CD4-positive, alpha-beta T cell (primary cell): ENCODE measurements around the gene ZG16. TPM values are rescaled to one million over a fixed set of nuclear protein-coding genes. Genes with fewer than 3 reads are reported as not detected.
"Not testable (repeated sequence)": the region's sequence is repeated elsewhere in the genome, so short reads cannot be mapped to it uniquely, and the experiment has no call there.

Source experiments
- ATAC-seq: fragments of 200-7000 bp; cut with Tn5 transposase; one replicate; pipeline ENCODE4 v1.10.0; 2022; ENCODE audit warnings: mild to moderate bottlenecking; ENCODE audit not compliant: poor library complexity
- CTCF ChIA-PET: fragments of 350-600 bp; sonication (Branson Sonifier 250); formaldehyde crosslinking; loops from one replicate; lab custom pipeline; 2021; ENCODE audit warnings: antibody characterized with exemption, inconsistent platforms; lab: Charles Lee
- POLR2A ChIA-PET: fragments of 350-600 bp; sonication (Branson Sonifier 250); formaldehyde crosslinking; loops from one replicate; lab custom pipeline; 2021; ENCODE audit warnings: antibody characterized with exemption, inconsistent platforms; lab: Charles Lee
- DNase-seq, 14 experiments: peaks; one replicate each; pipeline ENCODE4 v3.0.0-alpha.2; 2013 to 2020; ENCODE audit warnings: mixed read lengths in 2 of 14
- H3K27ac ChIP-seq, 2 donors: one replicate each; pipeline versions ENCODE4 v1.5.1 to v1.7.0; 2013; ENCODE audit warnings: low read length in 2 of 2, low read depth in 1 of 2, mild to moderate bottlenecking in 1 of 2
- H3K27me3 ChIP-seq, 2 experiments: 1 replicate in 1 of 2; 2 replicates in 1 of 2; pipeline versions ENCODE4 v1.6.1 to v1.7.0; 2013; ENCODE audit warnings: low read length in 2 of 2, control low read depth in 1 of 2, mild to moderate bottlenecking in 1 of 2, moderate library complexity in 1 of 2; ENCODE audit not compliant: insufficient read depth in 2 of 2, control insufficient read depth in 1 of 2
- H3K36me3 ChIP-seq: one replicate; pipeline ENCODE4 v1.6.1; 2013; ENCODE audit warnings: low read length, control low read depth; ENCODE audit not compliant: insufficient read depth
- H3K4me1 ChIP-seq: one replicate; pipeline ENCODE4 v1.6.1; 2013; ENCODE audit warnings: low read length, control low read depth; ENCODE audit not compliant: insufficient read depth
- H3K4me3 ChIP-seq: one replicate; pipeline ENCODE4 v1.5.1; 2013; ENCODE audit warnings: mild to moderate bottlenecking, low read length, moderate library complexity
- H3K9me3 ChIP-seq, 2 experiments: 1 replicate in 1 of 2; 2 replicates in 1 of 2; pipeline versions ENCODE4 v1.6.1 to v1.7.0; 2013; ENCODE audit warnings: low read length in 2 of 2, mild to moderate bottlenecking in 2 of 2, control low read depth in 1 of 2, moderate library complexity in 1 of 2; ENCODE audit not compliant: control insufficient read depth in 1 of 2, insufficient read depth in 1 of 2
- H3K27ac Mint-ChIP-seq: one replicate; pipeline ENCODE4 v1.8.0; 2020; ENCODE audit warnings: mixed read lengths
- H3K27me3 Mint-ChIP-seq: one replicate; pipeline ENCODE4 v1.8.0; 2021; ENCODE audit warnings: mixed read lengths
- H3K36me3 Mint-ChIP-seq: one replicate; pipeline ENCODE4 v1.8.0; 2021; ENCODE audit warnings: low read depth, mixed read lengths
- H3K4me1 Mint-ChIP-seq: one replicate; pipeline ENCODE4 v1.8.0; 2021; ENCODE audit warnings: low read depth, mixed read lengths
- H3K4me3 Mint-ChIP-seq: one replicate; pipeline ENCODE4 v1.8.0; 2020; ENCODE audit warnings: mild to moderate bottlenecking, mixed read lengths
- H3K9me3 Mint-ChIP-seq: one replicate; pipeline ENCODE4 v1.8.0; 2020; ENCODE audit warnings: mixed read lengths
- intact Hi-C, 2 experiments: fragments of 100-400 bp; cut with DNase I in 1 of 2; cut with micrococcal nuclease in 1 of 2; formaldehyde crosslinking; loops; one replicate each; pipeline versions ENCODE4 v1.15.1 to v1.9.0; 2023 to 2025; cut with DNase I, micrococcal nuclease
- total RNA-seq, 174 experiments: library from RNA in 2 of 174; stranded (reverse) in 2 of 174; gene quantifications; one replicate each; pipeline ENCODE4 v1.2.3 and lab custom pipeline; 2021 to 2026
- TF ChIP-seq, protein P1 (sequence below): fragments of 200-600 bp; IDR thresholded peaks from one replicate; pipeline ENCODE4 v1.8.0; 2022; ENCODE audit warnings: antibody characterized with exemption, mild to moderate bottlenecking

The ZG16 gene
- total RNA-seq, 2 experiments from 2014 or later = not detected

DNA sequence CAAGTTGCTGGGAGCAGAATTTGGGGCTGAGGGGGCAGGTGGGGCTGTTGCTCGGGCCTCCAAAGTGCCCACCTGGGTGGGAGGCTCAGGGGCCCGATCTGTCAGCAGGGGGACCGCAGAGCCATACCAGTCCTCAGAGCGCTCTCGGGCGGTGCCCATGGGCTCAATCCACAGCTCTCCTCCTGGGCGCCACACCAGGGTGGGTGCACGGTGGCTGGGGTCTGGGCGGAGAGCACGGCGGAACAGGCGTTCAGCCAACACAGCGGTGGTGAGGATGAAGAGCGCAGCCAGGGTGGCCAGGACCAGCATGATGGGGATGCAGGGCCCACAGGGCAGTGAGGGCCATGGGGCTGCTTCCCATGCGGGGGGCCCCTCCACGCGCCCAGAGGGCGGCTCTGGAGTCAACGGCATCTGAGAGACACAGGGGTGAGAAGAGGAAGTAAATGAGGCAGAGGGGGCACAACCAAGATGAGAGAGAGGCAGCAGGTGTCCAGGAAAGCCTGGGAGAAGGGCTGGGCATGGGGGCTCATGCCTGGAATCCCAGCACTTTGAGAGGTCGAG, 33.4 kb upstream of the ZG16 start:
- H3K4me3 Mint-ChIP-seq = peak overlapping the region; percentile 99
- H3K27me3 ChIP-seq = no peaks in the 10 kb centered on the region
- peaks cover 55% of the 10 kb centered on the region for H3K36me3 ChIP-seq
- no peak for ATAC-seq
- H3K4me1 ChIP-seq = peaks cover 86% of the 10 kb centered on the region
- intact Hi-C loops = no loop called here
- DNase-seq = peak in 5 of 14 experiments; percentile 10 to 36 (median 29)
- H3K9me3 Mint-ChIP-seq = no peaks in the 10 kb centered on the region
- TF ChIP-seq, protein P1, sequence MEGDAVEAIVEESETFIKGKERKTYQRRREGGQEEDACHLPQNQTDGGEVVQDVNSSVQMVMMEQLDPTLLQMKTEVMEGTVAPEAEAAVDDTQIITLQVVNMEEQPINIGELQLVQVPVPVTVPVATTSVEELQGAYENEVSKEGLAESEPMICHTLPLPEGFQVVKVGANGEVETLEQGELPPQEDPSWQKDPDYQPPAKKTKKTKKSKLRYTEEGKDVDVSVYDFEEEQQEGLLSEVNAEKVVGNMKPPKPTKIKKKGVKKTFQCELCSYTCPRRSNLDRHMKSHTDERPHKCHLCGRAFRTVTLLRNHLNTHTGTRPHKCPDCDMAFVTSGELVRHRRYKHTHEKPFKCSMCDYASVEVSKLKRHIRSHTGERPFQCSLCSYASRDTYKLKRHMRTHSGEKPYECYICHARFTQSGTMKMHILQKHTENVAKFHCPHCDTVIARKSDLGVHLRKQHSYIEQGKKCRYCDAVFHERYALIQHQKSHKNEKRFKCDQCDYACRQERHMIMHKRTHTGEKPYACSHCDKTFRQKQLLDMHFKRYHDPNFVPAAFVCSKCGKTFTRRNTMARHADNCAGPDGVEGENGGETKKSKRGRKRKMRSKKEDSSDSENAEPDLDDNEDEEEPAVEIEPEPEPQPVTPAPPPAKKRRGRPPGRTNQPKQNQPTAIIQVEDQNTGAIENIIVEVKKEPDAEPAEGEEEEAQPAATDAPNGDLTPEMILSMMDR = no peak
- H3K4me3 ChIP-seq = peak overlapping the region; percentile 74
- no peaks in the 10 kb centered on the region for H3K27me3 Mint-ChIP-seq
- H3K27ac Mint-ChIP-seq = peak overlapping the region; percentile 98
- peaks cover 0 to 10% of the 10 kb centered on the region in 2 experiments for H3K9me3 ChIP-seq
- POLR2A ChIA-PET = interaction anchor here (0.7 to 3.3 kb wide), 15 partner anchors 10 to 71 kb away, joined by 3 to 50 read pairs (median 7); partner anchors contain the start of genes KIF22 and PAGR1
- H3K36me3 Mint-ChIP-seq = peaks cover 82% of the 10 kb centered on the region
- CTCF ChIA-PET = interaction anchor here (0.6 to 2.9 kb wide), 6 partner anchors 40 to 104 kb away, joined by 3 to 16 read pairs (median 6); partner anchors contain the start of gene KIF22
- H3K4me1 Mint-ChIP-seq = peaks cover 79% of the 10 kb centered on the region
- H3K27ac ChIP-seq = peak overlapping the region; percentile 93 to 96

DNA sequence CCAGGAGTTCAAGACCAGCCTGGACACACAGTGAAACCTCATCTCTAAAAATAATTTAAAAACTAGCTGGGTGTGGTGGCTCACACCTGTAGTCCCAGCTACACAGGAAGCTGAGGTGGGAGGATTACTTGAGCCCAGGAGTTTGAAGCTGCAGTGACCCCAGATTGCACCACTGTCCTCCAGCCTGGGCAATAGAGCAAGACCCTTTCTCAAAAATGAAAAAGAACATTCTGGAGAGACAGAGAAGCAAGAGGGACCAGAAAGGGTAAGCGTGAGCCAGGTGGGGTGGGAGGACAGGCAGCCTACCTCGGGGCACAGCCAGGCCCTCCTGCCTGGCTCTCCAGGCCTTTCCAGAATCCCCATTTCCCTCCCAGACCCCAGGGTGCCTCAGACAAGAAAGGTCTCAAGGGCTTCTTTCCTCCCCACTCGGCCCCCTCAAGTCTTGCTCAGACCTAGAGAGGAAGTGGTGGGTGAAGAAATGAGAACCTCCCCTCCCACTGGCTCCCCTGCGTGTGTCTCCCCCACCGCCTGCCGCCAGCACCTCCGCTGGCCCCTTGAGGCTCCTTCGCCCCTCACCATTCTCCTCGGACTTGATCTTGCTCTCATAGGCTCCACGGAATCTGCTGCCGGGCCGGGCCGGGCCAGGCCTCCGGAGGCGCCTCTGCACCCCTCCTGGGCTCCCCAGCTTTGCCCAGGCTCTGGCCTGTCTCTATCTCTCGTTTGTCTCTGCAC, 32.8 kb upstream of the ZG16 start:
- H3K27ac ChIP-seq = peak overlapping the region; percentile 93 to 96
- peak; percentile 41 for ATAC-seq
- Mint-ChIP-seq H3K4me1 (peaks cover 76% of the 10 kb centered on the region), H3K27me3 (no peaks in the 10 kb centered on the region), H3K9me3 (no peaks in the 10 kb centered on the region), H3K27ac (peak overlapping the region; percentile 98), H3K36me3 (peaks cover 80% of the 10 kb centered on the region), H3K4me3 (peak overlapping the region; percentile 99)
- TF ChIP-seq, protein P1 = no peak
- H3K4me1 ChIP-seq = peaks cover 89% of the 10 kb centered on the region
- DNase-seq = peak in 13 of 14 experiments; percentile 30 to 76 (median 51)
- H3K4me3 ChIP-seq = peak overlapping the region; percentile 74
- peaks cover 55% of the 10 kb centered on the region for H3K36me3 ChIP-seq
- H3K9me3 ChIP-seq = peaks cover 0 to 10% of the 10 kb centered on the region in 2 experiments
- no peaks in the 10 kb centered on the region for H3K27me3 ChIP-seq
- POLR2A ChIA-PET = interaction anchor here (0.7 to 3.3 kb wide), 14 partner anchors 9 to 82 kb away, joined by 3 to 50 read pairs (median 6); partner anchors contain the start of genes KIF22, MAZ, PAGR1 and SPN
- CTCF ChIA-PET = interaction anchor here (0.9 to 2.9 kb wide), 5 partner anchors 40 to 103 kb away, joined by 3 to 12 read pairs (median 8); partner anchors contain the start of gene KIF22
- intact Hi-C loops = no loop called here

DNA sequence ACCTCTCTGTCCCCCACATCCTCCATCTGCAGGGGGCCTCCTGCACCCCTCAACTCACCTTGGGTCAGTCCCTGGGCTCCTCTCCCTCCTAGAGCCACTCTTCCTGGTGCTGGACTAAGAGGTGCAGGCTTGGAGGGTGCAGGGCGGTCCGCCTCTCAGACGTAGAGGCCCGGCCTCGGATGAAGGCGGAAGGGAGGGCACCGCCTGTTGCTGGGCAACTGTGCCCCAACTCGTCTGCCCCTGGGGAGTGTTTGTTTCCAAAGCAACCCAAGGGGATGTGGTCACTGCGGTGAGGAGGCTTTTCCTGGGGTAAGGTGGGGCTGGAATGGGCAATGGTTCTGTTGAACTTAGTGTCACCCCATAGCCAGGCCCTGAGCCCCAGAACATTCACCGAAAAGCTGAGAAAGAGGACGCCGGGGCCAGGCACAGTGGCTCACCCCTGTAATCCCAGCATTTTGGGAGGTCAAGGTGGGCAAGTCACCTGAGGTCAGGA, 32.2 kb upstream of the ZG16 start, which contains the start of gene C16orf54:
Gene C16orf54, minus strand, starts transcription at position 138 of the 493 bp plus-strand sequence. CDS start 1,039 bp downstream, outside the sequence.
- peak; percentile 82 for ATAC-seq
- Histone ChIP-seq H3K4me3 (peak within 1 kb of the TSS; percentile 74), H3K36me3 (peaks cover 55% of the 10 kb centered on the region), H3K4me1 (peaks cover 87% of the 10 kb centered on the region), H3K27me3 (no peaks in the 10 kb centered on the region), H3K9me3 (peaks cover 0 to 10% of the 10 kb centered on the region in 2 experiments), H3K27ac (peak within 1 kb of the TSS; percentile 93 to 96)
- H3K36me3 Mint-ChIP-seq = peaks cover 74% of the 10 kb centered on the region
- no peaks in the 10 kb centered on the region for H3K27me3 Mint-ChIP-seq
- peak; percentile 88 to 99 (median 92) for DNase-seq
- peaks cover 70% of the 10 kb centered on the region for H3K4me1 Mint-ChIP-seq
- peak within 1 kb of the TSS; percentile 99 for H3K4me3 Mint-ChIP-seq
- ChIA-PET POLR2A (interaction anchor here (0.6 to 3.3 kb wide), 15 partner anchors 9 to 713 kb away, joined by 3 to 50 read pairs (median 8); partner anchors contain the start of genes KCTD13, KIF22, MAZ and PAGR1), CTCF (interaction anchor here (1.0 to 2.1 kb wide), 5 partner anchors 39 to 72 kb away, joined by 3 to 12 read pairs (median 4); partner anchors contain the start of gene KIF22)
- intact Hi-C loops = loop anchor here (1.0 to 2.0 kb wide), 5 partner anchors 8 to 70 kb away; partner anchors contain the start of genes KIF22 (in 1 of the 2) and PAGR1 (in 1 of the 2)
- H3K27ac Mint-ChIP-seq = peak within 1 kb of the TSS; percentile 98
- H3K9me3 Mint-ChIP-seq = no peaks in the 10 kb centered on the region
- TF ChIP-seq, protein P1 = no peak

DNA sequence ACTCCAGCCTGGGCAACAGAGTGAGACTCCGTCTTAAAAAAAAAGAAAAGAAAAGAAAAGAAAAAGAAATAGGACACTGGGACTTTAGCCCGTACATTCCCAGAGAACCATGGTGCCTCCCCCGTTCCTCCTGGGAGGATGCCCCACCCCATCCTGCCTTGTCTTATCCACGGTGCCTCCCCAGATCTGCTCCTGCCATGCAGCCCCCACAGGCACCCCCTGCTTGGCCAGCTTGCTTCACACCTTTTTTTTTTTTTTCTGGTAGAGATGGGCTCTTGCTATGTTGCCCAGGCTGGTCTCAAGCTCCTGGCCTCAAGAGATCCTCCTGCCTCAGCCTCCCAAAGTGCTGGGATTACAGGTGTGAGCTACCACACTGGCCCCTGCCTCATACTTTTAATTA, 31.5 kb upstream of the ZG16 start:
- Histone ChIP-seq H3K27ac (peak overlapping the region; percentile 93 to 96), H3K4me1 (peaks cover 83% of the 10 kb centered on the region), H3K36me3 (peaks cover 50% of the 10 kb centered on the region), H3K4me3 (peak overlapping the region; percentile 74), H3K9me3 (peaks cover 0 to 10% of the 10 kb centered on the region in 2 experiments)
- not testable (repeated sequence) for ATAC-seq, H3K9me3 Mint-ChIP-seq, H3K27me3 ChIP-seq, H3K27me3 Mint-ChIP-seq
- POLR2A ChIA-PET = interaction anchor here (0.6 to 3.3 kb wide), 15 partner anchors 8 to 712 kb away, joined by 3 to 50 read pairs (median 8); partner anchors contain the start of genes KCTD13, KIF22, MAZ and PAGR1
- peak overlapping the region; percentile 98 for H3K27ac Mint-ChIP-seq
- peaks cover 64% of the 10 kb centered on the region for H3K4me1 Mint-ChIP-seq
- peaks cover 68% of the 10 kb centered on the region for H3K36me3 Mint-ChIP-seq
- CTCF ChIA-PET = interaction anchor here (1.0 to 2.1 kb wide), 6 partner anchors 8 to 73 kb away, joined by 3 to 12 read pairs (median 4); partner anchors contain the start of gene KIF22
- peak in 4 of 14 experiments; percentile 9 to 49 (median 40) for DNase-seq
- intact Hi-C loops = loop anchor here (1.0 to 2.0 kb wide), 5 partner anchors 8 to 70 kb away; partner anchors contain the start of genes KIF22 (in 1 of the 2) and PAGR1 (in 1 of the 2)
- peak overlapping the region; percentile 99 for H3K4me3 Mint-ChIP-seq
